HG03060 (cell line): ENCODE measurements around the gene GNL2.

ENCODE experiments used
- ATAC-seq: cut with Tn5 transposase; IDR thresholded peaks from one replicate; pipeline ENCODE4 v1.9.1; 2021; ENCODE audit warnings: low read depth, moderate number of reproducible peaks; ENCODE audit not compliant: unreplicated experiment

Gene GNL2

GRCh38 chr1:37595440-37596181 lies at the start of gene GNL2:
GNL2 (minus strand) TSS chr1:37595937; CDS start chr1:37595822, 115 bp downstream.
- peak; percentile 96 for ATAC-seq

GRCh38 chr1:37641059-37641458 lies 45.3 kb upstream of the GNL2 start:
- no peak for ATAC-seq

- ATAC-seq, result no peak
Measured at GRCh38 chr1:37636435-37636834, 40.7 kb upstream of the GNL2 start.

DNA sequence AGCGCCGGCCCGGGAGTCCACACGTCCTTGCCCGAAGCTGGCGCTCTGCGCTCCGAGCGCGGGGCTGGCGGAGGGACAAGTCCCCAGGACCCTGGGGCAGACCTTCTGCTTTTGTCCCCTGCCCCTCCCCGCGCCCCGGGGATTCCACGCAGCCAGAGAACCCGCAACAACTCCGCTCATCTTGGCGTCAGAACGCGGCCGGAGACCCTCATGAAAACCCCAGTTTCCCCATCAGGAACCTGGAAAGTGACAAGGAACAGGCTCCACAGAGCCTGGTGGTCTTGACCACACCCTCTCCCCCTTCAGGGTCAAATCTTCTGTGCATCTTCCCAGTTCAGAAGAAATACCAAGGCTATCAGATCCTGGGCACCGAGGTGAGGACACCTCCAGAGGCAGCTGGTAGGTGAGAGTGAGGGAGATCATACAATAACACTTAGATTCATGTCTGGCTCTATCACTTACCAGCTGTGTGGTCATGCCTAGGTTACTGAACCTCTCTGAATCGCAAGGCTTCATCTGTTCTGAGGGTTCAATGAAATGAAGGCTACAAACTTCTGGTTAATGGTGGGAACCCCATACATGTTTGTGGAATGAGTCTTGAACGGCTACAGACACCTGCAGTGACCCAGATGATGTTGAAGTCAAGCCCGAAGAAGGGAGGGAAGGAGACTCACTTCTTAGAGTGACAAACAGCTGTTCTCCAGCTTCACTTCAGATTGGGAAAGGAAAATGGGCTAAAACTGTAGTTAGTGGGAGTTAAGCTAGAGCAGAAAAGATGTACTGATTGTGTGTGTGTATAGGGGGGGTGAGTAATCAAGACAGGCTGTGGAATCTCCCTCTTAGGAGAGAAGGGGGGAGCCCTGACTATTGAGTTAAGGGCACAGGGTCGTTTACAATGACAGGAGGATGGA lies 39.5 kb upstream of the GNL2 start:
- ATAC-seq, result no peak

DNA sequence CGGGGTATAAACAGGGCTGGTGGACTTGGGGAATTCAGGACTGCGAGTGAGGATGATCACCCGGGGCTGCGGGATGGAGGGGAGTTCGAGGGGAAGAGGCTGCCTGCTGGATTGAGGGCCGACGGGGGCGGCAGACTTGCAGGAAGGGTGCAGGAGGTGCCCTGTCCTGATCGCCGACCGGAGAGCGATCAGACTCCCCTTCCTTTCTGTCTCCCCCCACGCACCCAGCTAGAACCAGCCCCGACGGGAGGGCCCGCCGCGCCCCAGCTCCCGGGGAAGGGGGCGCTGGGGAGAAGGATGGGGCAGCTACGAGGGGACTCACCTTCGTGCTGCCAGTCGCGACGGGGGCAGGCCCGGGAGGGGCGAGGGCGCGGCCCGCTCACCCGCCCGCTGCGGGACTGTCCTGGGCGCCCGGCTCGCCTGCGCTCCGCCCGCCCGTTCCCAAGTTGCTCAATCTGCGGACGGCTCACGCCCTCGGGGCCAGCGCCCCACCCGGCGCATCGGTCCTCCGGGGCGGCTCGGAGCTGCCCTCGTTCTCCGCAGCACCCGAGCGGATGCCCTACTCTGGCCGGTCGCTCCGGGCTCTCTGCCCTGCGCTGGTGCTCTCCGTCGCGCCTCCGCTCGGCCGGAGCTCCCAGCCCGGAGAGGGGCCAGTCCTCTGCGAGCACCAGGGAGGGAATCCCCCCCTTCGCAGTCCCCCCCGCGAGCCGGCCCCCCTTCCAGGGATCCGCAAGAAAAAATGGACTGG lies 38.7 kb upstream of the GNL2 start, which contains the start of gene RSPO1:
RSPO1 (minus strand) TSS at position 649 of the 748 bp plus-strand sequence. CDS start 5,231 bp downstream, outside the sequence.
- no peak for ATAC-seq

DNA sequence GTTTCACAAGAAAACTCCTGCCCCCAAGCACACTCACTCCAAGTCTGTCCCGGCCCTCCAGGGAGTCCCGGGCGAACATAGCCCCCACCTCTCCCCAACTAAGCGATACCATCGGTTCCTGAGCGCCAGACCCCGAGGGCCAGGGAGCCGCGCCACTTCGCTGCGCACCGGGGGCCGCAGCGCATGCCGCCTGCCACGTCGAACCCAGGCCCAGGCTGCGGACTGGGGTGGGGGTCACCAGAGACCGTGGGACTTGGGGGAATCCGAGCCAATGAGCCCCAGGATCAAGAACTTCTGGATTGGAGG lies 38.2 kb upstream of the GNL2 start:
- ATAC-seq, result no peak

- ATAC-seq, result no peak
Measured at GRCh38 chr1:37633040-37633937, 37.6 kb upstream of the GNL2 start.

- no peak for ATAC-seq
Measured at GRCh38 chr1:37631036-37631435, 35.3 kb upstream of the GNL2 start.

DNA sequence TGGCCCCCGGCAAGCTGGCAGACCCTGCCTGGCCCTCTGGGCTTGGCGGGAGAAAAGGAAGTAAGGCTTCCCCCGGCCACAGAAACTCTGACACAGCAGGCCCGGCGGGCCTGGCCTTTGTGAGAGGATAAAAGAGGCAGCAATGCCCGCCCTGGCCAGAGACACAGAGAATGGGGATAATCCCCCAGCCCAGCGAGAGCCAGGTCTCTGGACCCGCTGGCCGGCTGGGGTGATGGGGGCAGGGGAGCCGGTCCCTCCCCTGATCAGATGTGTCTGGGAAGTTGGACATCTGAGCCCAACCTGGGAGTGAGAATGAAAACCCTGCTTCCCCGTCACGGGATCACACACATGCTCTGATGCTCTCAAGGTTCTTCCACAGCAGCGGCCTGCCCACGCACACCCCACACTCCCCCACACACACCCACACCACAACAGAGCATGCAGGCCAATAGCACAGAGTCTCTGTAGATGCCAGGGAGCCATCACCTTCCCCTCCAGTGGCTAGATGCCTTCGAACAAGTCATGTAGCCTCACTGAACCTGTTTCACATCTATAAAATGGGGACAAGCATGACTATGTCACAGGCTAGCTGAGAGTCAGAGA lies 34.8 kb upstream of the GNL2 start:
- ATAC-seq, result no peak

- ATAC-seq, result no peak
Measured at GRCh38 chr1:37629726-37630425, 34.1 kb upstream of the GNL2 start.

DNA sequence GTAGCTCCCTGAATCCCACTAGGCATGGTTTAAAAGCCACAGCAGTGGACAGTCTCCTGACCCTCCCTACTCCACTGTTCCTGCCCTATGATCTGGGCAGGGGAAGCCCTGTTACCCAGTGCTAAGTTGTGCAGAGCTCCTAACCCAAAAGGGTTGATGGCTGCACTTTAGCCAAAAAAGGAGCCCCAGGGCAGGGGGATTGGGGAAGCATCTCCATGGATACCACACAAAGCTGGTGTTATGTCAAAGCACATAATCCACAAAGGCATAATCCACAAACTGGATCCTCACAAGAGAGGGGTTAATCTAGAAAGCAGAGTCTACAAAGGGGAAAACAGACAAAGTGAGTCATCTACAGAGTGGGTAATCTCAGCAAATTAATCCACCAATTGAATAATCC lies 33.3 kb upstream of the GNL2 start:
- no peak for ATAC-seq

GRCh38 chr1:37628026-37628556 lies 32.4 kb upstream of the GNL2 start:
- no peak for ATAC-seq

- no peak for ATAC-seq
Measured at GRCh38 chr1:37622131-37622530, 26.4 kb upstream of the GNL2 start.

DNA sequence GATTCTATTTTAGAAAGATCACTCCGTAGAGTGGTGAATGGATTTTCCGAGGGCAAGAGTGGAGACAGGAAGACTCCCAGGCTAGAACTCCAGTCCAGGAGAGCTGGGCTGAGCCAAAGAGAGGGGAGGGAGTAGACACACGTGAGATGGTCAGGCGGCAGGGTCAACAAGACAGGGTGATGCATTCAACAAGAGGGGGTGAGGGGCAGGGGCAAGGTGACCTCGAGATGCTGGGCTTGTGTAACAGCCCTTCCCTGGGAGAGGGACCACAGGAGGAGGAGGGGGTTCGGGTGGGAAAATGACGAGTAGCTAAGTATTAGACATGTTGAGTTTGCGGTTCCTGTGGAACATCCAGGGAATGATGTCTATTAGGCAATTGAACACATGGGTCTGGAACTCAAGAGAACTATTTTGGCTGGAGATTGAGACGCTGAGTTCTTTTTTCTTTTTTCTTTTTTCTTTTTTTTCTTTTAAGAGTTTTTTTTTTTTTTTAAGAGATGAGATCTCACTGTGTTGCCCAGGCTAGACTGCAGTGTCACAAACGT lies 25.7 kb upstream of the GNL2 start:
- ATAC-seq, result no peak

GRCh38 chr1:37620707-37621106 lies 25.0 kb upstream of the GNL2 start:
- no peak for ATAC-seq

- ATAC-seq, result no peak
Measured at GRCh38 chr1:37616330-37616729, 20.6 kb upstream of the GNL2 start.

DNA sequence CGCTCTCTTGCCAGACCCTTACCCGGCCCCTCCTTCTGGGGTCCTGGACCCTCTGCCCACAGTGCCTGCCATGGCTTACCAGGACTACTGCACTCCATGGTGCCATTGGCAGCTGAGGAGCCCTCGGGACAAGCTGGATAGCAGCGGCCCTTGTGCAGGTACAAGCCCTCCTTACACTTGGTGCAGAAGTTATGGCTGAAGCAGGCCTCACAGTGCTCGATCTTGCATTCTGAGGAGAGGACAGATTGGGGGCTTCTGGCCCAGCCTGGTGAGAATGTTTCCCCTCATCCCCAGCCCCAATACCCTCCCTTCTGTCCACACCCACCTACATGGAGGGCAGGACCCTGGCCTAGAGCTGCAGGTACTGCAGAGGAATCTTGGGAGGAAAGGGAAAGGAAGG lies 18.4 kb upstream of the GNL2 start:
- ATAC-seq, result no peak

GRCh38 chr1:37612186-37612585 lies 16.4 kb upstream of the GNL2 start:
- ATAC-seq, result no peak

- ATAC-seq, result no peak
Measured at GRCh38 chr1:37609994-37610393, 14.3 kb upstream of the GNL2 start.
